ENCODE data around the gene ARHGEF11.

ARHGEF11 gene

DNA sequence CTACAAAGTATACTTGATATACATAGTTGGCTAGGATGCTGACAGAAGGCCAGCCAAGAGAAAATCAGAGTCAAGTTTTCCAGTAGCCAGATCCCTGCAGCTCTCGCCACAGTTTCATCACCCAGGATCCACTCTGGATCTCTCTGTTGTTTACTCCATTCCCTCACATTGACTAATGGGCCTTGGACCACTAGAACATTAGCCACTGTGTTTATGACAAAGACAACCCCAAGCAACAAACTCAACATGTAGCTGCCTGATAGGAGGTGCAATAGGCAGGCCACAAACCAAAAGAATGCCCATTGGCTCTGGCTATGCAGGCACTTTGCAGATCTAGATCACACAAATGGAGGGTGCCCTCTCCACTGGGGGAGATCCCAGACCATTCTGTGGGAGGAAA, 44.2 kb downstream of the ARHGEF11 start:
- in situ Hi-C loops (cut with HindIII; ENCODE audit: low sequenced_read_pairs) = no loop called here

DNA sequence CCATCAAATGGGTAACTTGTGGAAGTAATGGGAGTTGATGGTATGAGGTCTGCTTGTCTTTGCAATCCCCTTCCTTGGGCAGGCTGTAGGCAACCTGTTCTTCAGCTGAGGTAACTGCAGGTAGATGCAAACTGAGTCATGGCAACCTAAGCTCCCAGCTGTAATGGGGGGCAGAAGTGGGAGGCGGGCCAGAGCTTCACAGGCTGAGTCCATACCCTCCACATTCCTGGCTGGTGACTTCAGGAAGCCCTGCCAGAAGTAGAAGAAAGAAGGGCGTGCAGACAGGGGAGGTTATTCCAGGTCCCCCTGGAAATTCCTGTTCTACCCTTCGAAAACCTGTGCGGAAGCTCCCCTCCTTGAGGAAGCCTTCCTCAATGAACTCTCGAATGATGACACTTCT, 44.9 kb downstream of the ARHGEF11 start:
- in situ Hi-C loops (cut with HindIII; ENCODE audit: low sequenced_read_pairs) = no loop called here

DNA sequence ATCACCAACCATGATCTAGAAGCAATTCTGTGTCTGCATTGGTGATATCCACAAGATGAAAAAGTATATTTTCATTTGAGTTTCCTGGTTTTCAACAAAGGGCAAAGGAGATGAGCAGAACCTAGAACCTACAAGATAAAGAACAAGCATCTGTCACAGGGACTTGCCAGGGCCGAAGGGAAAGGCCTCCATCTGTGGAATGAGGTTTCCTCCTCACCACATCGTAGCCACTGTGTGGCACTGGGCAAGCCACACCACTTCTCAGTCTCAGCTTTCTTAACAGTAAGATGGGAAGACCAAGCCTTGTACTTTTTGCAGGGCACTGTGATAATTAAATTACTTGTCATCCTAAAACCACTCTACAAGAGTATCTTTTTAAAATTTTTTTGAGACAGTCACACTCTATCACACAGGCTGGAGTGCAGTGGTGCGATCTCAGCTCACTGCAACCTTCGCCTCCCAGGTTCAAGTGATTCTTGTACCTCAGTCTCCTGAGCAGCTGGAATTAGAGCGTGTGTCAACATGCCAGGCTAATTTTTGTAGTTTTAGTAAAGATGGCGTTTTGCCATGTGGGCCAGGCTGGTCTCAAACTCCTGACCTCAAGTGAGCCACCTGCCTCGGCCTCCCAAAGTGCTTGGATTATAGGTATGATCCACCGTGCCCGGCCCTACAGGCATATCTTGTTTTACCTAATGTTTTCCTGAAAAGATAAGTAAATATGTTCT, 45.8 kb downstream of the ARHGEF11 start:
- in situ Hi-C loops (cut with HindIII; ENCODE audit: low sequenced_read_pairs) = no loop called here

DNA sequence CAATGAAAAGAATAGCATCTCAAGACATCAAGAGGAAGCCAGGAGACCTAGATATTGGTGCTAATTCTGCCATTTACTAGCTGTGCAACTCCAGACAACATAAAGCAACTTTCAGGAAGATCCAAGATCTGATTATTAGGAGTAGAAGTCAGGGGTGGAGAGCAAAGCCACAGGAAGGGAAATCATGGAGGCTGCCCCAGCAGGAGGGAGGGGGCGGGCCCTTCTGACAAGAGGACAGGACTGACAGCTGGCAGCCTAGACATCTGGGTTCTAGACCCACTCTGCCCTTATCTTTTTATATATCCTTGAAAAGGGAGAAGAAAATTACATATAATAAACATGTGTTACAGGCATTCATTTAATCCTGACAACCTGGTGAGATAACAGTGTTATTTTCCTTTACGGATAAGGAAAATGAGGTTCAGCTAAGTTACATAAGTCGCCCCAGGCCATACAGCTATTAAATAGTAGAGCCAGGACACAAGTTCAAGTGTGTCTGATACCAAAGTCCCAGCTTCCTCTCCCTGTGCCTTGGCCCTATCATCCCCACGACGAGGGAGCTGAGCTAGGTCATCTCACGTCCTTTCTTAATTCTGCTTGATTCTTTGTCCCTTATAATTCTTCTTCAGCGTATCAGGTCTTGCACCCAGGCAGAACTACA, 46.6 kb downstream of the ARHGEF11 start:
- in situ Hi-C loops (cut with HindIII; ENCODE audit: low sequenced_read_pairs) = no loop called here

DNA sequence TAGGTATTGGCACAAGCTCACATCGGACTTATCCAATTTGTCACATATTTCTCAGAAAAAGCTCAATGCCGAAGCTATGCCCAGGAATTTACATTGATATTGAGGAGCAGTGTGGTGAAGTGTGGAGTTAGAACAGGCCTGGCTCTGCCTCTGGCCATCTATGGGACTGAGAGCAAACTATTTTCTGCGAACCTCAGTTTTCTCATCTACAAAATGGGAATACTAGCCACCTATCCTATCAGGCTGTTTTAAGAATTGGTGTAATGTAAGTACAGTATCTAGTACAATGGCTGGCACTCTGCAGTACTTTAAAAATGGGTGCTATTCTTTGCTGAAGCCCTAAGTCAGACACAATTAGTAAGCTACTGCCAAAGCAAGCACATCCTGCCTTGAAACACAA, 47.2 kb downstream of the ARHGEF11 start:
- in situ Hi-C loops (cut with HindIII; ENCODE audit: low sequenced_read_pairs) = no loop called here

DNA sequence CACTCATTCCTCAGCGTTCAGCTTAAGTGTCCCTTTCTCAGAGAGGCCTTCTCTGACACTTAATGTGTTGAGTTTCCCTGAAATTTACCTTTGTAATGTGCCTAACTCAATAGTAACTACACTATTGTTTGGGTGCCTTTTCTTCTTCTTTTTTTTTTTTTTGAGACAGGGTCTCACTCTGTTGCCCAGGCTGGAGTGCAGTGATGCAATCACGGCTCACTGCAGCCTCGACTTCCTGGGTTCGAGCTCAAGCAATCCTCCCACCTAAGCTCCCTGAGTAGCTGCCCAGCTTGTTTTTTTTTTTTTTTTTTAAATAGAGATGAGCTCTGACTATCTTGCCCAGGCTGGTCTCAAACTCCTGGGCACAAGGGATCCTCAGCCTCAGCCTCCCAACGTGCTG, 50.1 kb downstream of the ARHGEF11 start:
- in situ Hi-C loops (cut with HindIII; ENCODE audit: low sequenced_read_pairs) = no loop called here

DNA sequence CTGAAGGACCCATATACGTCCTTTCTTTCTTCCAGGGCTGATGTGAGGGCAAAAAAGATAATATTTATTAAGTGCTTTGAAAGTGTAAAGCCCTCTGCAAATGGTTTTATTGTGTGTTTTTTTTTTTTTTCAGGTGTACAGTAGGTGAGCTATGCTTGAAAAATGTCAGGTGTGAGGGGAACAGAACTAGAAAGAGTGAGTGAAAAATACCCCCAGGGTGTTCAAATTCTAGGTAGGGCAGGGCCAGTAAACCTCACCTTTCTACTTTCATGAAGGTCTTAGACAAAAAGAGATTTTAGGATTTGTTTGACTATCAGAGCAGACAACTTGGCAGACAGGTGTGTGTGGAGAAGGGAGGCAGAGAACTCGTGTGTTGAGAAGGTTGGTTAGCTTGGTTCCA, 51.3 kb downstream of the ARHGEF11 start:
- in situ Hi-C loops (cut with HindIII; ENCODE audit: low sequenced_read_pairs) = no loop called here

DNA sequence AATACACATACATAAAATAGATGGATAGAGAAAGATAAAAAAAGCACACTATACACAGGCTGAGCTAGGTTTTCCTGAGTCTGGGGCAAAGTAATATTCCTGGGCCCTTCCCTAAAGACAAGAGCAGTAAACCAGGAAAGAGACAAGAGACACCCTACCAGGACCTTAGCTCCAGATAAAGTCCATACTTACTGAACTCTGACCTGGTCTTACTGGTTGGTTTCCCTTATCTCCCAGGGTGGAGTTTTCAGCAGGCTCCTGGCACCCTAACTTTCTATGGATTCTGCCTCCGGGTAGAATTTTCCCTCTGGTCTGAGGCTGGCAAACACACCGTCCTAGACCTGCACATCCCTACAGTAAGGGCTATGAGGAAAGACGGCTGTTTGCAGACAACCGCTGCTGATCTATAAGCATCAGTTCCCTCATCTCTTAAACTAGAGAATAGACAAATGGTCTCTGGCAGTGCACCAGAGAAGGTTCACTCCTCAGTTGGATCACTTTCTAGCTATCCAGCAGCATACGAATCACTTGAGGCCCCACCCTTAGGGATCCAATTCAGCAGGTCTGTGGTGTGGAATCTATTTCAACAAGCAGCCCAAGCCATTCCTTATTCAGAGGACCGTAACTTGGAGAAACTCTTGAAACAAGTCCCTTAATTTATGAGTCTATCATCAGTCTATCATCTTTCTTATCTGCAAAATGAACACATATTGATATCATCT, 52.0 kb downstream of the ARHGEF11 start:
- in situ Hi-C loops (cut with HindIII; ENCODE audit: low sequenced_read_pairs) = no loop called here

DNA sequence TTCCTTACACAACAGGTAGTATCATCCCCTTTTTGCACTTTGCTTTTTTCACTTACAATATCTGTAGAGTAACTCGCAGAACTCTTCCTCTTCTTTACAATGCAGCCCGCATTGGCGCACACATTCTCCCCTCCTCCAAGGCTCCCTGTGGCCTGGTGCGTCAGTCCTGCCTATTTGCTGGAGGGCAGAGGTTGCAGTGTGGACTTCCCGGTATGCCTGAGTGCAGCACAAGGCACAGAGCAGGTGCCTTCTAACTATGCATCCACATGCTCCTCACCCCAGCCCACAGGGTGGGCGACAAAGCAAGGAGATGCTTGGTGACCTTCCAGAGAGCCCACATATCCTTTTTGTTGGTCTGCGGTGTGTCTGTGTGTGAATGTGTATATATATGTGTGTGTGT, 53.3 kb downstream of the ARHGEF11 start:
- in situ Hi-C loops (cut with HindIII; ENCODE audit: low sequenced_read_pairs) = no loop called here

DNA sequence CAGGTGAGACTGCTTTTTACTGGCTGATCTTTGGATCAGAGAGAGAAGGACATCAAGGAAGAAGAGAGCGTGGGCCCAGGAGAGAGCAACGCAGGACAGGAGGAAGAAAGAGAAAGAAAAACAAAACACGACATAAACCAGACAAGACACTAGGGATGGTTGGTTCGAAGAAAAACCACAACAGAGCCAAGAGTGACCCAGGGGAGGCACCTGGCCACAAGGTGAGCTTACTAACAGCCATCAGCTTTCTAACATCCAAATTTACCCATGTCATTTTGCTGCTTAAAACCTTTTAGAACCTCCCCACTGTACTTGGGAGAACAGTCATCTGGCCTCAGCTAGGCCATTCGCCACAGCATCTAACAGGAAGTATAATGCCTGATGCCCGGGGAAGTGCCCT, 57.8 kb downstream of the ARHGEF11 start:
- in situ Hi-C loops (cut with HindIII; ENCODE audit: low sequenced_read_pairs) = no loop called here

DNA sequence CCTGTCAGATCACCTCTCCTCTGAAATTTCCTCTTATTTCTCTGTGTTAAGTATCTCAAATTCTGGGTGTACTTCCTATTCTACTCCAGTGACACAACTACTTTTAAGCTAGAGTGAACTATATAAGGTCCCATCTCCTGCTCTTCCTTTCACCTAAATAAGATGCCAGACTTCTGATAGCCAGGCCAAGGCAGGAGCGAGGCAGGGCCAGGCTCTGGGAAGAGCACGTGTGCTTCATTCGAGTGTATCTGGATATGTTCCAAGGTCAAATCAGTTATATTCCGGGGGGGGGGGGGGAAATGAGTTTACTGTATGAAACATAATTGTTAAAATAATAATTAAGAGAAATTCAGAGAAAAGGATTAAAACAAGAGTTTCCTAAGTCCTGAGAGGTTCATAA, 65.0 kb downstream of the ARHGEF11 start:
- in situ Hi-C loops (cut with HindIII; ENCODE audit: low sequenced_read_pairs) = no loop called here

DNA sequence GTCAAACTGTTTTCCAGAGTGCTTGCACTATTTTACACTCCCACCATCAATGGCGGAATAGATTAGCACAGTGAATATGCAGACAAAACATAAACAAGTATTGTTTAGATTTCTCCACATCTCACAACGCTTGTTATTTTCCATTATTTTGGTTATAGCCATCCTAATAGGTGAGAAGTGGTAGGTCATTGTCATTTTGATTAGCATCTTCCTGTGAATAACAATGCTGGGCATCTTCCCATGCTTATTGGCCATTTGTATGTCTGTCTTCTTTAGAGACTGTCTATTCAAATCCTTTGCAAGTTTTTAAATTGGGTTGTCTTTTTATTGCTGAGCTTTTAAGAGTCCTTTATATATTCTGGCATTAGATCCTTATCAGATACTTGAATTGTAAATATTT, 70.5 kb downstream of the ARHGEF11 start:
- in situ Hi-C loops (cut with HindIII; ENCODE audit: low sequenced_read_pairs) = no loop called here

DNA sequence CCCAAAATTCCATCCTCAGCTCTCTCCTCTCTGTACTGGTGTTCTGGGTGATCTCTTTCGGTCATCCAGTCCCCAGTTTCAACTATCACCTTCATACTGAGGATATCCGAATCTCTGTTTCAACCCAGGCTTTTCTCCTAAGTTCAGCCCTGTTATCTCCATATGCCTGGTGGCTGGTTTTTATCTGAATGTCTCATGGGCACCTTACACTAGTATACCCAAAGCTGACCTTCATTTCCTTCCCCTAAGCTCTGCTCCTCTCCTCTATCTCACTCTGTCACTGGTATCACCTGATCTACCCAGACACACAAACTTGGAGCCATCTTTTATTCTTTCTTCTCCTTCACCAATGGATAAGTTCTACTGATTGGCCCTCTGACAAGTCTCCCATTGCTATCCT, 72.1 kb downstream of the ARHGEF11 start:
- in situ Hi-C loops (cut with HindIII; ENCODE audit: low sequenced_read_pairs) = no loop called here

DNA sequence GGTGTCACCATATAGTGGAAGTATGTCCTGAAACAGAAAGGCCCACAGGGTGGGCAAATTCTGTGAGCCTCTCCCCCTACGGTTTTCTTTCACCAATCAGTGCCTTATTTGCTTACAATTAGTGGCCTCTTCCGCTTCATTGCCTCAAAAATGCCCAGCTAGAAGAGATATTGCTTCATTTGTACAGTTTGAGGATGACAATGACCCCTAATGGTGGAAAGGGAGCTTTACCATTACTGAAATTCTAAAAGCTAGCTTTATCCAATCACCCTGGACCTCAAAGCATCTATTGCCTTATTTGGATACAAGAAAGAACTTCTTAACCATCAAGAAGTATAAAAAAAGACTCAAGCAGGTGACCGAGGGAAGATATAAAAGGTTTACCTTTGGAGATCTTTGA, 75.5 kb downstream of the ARHGEF11 start:
- in situ Hi-C loops (cut with HindIII; ENCODE audit: low sequenced_read_pairs) = no loop called here

DNA sequence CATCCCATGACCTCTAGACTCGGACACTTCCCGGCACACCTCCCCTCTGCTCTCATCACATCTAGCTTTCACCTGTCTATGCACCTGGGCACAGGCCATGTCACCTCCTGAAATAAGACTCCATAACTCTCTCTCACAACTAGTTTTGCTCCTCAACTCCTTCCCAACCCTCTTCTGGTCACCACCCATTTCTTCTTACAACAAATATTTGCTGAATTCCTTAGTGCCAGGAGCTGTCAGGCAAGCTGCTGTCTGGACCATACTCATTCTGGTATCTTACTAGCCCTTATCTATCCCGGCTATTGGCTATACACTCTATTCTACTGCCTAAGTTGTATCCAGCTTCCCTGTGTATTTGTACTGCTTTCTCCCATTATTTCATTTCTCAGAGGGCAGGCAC, 76.0 kb downstream of the ARHGEF11 start:
- in situ Hi-C loops (cut with HindIII; ENCODE audit: low sequenced_read_pairs) = no loop called here

DNA sequence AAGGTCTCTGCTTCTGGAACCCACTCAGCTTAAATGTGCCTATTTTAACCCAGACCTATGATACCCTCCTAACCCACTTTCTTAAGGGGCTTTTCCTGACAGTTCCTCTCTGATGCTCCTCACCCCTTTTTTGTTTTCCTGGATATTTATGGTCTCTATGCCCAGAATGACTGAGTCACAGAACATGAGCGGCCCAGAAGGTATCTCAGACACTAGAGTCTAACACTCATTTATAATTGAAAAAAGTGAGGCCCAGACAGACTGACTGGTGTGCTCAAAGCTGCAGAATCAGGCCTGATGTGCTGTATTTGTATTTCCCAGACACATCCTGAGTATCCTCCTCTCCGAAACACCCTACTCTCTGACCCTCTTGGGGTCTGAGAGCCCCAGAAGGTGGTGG, 81.1 kb downstream of the ARHGEF11 start:
- in situ Hi-C loops (cut with HindIII; ENCODE audit: low sequenced_read_pairs) = loop anchor here (5.0 kb wide), 1 partner anchor 68 kb away; no protein-coding TSS in a partner anchor

DNA sequence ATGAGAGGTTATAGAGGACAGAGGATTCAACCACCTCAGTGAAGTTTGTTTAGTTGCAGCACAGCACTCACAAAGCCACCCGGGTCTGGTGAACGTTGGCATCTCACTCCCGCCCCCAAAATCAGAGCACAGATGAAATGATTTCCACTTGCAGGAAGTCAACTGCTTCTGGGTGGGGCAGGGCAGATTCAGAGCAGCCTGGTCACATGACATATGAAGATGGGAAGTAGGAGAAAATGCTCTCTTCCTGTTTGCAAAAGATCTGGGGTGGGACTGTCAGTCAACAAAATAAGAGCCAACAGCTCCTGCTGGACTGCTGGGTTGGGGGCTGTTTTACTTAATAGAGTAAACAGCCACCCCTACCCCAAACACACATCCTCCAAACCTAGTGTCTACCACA, 81.9 kb downstream of the ARHGEF11 start:
- in situ Hi-C loops (cut with HindIII; ENCODE audit: low sequenced_read_pairs) = loop anchor here (5.0 kb wide), 1 partner anchor 69 kb away; no protein-coding TSS in a partner anchor

DNA sequence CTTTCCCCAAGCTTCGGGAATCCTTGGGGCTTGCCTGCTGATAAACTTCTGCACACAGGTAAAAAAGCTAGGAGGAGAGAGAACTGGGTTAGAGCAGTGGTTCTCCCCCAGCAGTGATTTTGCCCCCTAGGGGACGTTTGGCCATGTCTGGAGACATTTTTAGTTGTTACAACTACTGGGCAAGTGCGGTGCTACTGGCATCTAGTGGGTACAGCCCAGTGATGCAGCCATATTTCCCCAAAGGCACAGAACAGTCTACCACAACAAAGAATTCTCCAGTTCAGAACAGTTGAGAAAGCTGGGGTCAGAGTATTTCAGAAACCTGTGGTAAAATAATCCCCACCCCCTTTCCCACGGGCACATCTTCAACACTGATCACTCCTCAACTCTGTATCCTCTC, 83.8 kb downstream of the ARHGEF11 start:
- in situ Hi-C loops (cut with HindIII; ENCODE audit: low sequenced_read_pairs) = loop anchor here (5.0 kb wide), 1 partner anchor 71 kb away; no protein-coding TSS in a partner anchor

DNA sequence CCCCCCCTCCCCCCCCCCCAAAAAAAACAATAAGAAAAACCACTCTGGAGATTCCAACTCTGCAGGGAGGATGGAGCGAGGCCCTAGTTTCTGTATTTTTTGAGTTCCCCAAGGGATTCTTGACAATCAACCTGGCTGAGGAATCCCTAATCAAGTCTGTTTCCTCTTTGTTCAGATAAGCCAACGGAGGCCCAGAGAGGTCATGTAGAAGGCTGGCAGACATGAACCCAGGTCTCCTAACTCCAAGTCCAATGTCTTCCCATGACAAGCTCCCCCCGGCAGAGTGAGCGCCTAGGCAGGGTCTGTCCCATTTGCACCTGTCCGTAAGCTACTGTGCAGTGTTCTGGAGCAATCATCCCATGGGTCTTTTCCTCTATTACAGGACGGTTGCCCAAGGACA, 85.6 kb downstream of the ARHGEF11 start:
- in situ Hi-C loops (cut with HindIII; ENCODE audit: low sequenced_read_pairs) = loop anchor here (5.0 kb wide), 1 partner anchor 72 kb away; no protein-coding TSS in a partner anchor

DNA sequence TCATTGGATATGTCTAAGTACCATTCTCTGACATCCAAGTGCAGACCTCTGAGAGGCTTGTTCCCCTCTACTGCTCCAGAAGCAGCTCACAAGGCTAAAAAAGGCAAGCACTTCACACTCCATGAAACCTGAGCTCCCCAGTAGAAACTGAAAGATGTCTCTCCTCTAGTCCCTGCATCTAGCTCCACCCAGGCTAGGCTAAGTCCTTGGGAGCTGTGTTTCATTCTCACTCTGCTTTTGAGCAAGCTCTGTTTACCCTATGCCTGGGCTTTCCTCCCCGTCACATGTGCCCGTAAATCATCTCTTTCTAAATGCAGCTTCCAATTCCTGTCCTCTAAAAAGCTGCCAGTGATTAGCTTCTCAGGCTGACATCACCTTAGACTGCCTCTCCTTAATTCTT, 86.1 kb downstream of the ARHGEF11 start:
- in situ Hi-C loops (cut with HindIII; ENCODE audit: low sequenced_read_pairs) = no loop called here

DNA sequence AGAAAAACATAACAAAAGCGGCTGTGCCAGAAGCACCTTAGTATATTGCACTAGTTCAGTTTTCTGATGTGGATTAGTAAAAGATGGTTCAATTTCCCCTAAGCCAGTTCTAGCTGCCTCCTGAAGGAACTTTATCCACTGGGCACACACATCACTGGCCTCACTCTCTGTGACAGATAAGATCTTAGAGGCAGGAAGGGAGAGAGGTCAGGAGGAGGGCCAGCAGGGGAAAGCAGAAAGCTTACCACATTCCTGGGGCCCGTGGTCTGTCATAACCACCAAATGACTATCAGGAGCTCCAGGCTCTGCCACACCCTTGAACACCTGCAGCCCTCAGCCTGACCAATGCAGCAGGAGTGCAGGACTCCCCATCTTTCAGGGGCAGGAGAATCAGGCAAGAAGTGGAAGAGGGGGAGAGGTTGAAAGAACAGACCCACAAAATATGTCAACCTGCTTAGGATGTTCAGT, 87.3 kb downstream of the ARHGEF11 start:
- in situ Hi-C loops (cut with HindIII; ENCODE audit: low sequenced_read_pairs) = no loop called here

DNA sequence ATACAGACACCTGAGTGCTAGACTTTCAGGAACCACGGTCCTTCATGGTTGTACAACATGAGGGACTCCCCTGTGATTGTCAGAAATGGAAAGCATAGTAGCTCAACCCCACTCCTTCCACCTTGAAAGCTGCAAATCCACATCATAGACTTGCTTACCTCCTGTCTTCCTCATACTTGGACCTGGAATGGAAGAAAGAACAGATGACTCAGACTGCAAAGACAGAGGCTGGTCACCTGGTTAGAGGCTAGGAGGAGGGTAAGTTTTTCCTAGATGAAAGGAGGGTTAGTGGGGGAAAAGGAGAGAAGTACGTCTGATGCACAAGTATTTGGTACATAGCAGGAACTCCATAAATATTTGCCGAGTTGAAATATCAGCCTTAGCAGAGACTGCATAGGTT, 87.9 kb downstream of the ARHGEF11 start:
- in situ Hi-C loops (cut with HindIII; ENCODE audit: low sequenced_read_pairs) = no loop called here

All from DLD1 (cell line).